Cardiac septum (tissue), 1 donor: ENCODE measurements around the gene PKP4. TPM values are rescaled to one million over a fixed set of nuclear protein-coding genes. Genes with fewer than 3 reads are reported as not detected.

Experiments
- DNase-seq: peaks from one replicate; pipeline ENCODE4 v3.0.0-alpha.2; 2020; ENCODE audit warnings: low spot score
- intact Hi-C: fragments of 100-400 bp; cut with DNase I; formaldehyde crosslinking; loops from one replicate; pipeline ENCODE4 v1.14.0; 2022
- total RNA-seq: library from RNA; stranded (reverse); fragmentation: NEBNext Ultra II Directional; extraction: Animal tissue kit (Norgen Biotek cat#: 25700); gene quantifications from one replicate; pipeline ENCODE4 v1.2.1, GENCODE V29; 2021
- donor health status: DM: no; HTN: no; CAD: no.

Gene PKP4
- total RNA-seq, 1 donor from 2014 or later = 43.2 TPM

DNA sequence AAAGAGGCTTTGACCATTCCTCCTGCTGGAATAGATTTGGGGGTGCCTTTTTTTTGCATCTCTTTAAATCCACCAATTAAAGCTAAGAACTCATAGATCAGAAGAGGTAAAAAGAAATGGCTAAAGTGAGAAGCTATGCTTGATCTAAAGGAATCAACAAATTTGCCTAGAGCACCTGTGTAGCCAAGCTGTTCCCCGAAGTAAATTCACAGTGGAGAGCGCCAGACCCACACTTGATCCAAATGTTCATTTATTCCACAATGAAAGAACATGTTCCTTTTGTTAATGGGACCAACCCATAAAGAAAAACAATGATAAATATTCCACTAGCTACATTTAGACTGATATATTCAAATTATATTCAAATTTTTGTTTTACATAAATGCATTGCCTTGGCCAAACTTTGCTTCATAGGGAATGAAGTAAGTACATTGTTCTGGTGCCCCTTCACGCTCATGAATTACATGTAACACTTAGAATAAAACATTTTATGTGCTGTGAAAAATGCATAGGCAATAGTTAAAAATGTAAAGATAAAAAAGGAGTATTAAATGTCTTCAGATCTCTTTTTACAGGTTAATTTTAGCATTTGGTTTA lies 167.4 kb downstream of the PKP4 start:
- no peak for DNase-seq

DNA sequence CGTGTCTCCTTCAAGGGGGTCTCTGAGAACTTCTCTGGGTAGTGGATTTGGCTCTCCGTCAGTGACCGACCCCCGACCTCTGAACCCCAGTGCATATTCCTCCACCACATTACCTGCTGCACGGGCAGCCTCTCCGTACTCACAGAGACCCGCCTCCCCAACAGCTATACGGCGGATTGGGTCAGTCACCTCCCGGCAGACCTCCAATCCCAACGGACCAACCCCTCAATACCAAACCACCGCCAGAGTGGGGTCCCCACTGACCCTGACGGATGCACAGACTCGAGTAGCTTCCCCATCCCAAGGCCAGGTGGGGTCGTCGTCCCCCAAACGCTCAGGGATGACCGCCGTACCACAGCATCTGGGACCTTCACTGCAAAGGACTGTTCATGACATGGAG lies 168.2 kb downstream of the PKP4 start:
- intact Hi-C loops = no loop called here
- no peak for DNase-seq

More for the DNA sequence above, 167.4 kb downstream of the PKP4 start:
- intact Hi-C loops = no loop called here

DNA sequence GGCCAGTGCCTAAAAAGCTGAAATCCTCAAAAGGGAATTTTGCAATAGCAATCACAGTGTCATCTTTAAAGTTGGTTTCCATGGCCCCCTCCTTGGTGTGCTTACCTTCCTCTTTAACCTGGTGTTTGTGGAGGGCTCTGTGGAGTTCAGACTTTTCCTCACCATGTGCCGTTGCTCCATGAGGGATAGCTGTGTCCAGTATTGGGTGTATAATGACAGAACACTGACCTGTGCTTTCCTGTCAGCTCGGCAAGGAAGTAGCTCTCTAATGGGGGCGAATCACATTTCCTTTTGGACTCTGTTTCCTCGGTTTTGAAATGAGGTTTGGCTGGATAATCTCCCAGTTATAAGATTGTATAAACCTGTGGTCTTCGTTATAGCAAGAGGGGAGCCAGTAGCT lies 172.4 kb downstream of the PKP4 start:
- intact Hi-C loops = no loop called here
- no peak for DNase-seq

DNA sequence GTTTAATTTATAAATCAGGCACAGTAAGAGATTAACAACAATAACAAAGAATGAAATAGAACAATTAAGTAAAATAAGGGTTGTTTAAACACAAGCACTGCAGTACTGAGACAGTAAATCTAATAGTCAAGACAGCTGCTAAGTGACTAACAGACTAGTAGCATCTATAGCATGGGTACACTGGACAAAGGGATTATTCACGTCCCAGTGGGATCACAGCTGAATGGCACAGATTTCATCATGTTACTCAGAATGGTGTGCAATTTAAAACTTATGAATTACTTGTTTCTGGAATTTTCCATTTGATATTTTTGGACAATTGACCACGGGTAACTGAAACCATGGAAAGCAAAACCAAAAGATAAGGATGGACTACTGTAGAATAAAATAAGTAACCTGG lies 176.5 kb downstream of the PKP4 start:
- intact Hi-C loops = no loop called here
- no peak for DNase-seq

DNA sequence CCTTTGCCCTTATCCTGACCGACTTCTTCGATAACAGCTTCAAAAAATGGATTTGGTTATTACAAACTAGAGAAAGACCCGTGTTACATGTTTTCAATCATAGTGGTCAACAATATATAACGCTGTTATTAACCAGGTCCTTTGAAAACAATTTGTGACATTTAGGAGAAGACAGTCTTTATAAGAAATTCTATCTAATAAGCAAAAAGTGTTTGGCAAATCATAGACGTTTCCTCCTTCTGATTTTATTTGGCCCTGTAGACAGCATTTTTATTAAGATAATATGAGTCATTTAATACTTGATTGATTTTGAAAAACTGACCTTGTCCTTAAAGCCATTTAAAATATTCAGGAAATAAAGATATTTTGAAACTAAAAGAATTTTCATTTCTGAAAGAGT lies 177.9 kb downstream of the PKP4 start:
- DNase-seq = no peak
- intact Hi-C loops = no loop called here

DNA sequence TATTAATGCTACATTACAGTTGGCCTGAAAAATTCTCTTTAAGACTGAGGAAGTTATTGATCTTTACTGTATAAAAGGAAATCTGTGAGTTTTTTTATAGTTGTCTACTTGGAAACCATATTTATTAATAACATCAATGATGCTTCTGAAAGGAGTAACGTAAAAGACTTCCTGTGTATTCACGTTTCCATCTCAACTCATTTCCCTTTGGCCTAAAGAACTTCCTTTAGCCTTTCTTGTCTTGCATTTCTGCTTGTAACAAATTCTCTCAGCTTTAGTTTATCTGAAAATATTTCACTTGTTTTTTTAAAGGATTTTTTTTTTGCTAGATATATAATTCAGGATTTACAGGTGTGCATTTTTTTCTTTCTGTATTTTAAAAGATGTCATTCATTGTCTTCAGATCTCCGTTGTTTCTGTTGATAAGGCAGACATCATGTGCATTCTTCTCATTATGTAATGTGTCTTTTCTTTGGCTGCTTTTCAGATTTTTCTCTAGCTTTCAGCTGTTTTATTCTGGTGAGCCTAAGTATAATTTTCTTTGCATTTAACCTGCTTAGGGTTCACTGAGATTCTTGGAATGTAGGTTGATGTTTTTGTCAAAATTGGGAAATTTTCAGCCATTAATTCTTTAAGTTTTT lies 179.3 kb downstream of the PKP4 start:
- intact Hi-C loops = no loop called here
- no peak for DNase-seq

DNA sequence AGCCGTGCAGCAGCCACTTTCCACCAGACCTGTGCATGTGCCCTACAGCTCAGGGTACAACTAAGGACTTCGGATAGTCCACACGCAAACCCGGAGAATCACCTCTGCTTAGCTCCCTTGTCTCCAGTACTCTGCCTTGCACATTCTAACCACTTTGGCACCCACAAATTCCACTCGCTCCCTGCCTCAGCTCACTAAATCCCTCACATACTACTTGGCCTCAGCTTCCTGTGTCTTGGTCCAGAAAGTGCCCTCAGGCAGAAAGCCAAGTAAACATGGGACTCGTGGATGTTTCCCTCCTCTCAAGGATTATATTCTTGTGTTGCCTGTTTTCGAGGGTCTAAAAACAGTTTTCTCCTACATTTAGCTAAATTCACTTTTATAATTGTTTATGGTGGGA lies 180.6 kb downstream of the PKP4 start:
- DNase-seq = no peak
- intact Hi-C loops = no loop called here

DNA sequence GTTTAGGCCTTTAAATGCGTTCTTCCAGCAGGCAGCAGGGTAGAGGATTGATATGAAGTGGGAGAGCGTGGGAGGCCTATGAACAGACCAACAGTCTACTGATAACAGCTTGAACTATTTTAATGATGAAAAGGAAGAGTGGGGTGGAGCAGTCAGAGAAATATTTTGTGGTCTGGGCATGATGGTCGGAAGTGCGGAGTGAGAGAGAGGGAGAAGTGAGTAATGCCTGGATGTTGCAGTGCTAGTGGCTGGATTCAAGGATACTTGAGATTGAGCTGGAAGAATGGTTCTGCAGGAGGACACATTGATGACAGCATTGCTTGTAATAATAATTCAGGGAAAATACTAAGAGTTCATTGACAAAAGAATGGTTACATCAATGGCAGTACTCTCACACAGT lies 187.4 kb downstream of the PKP4 start:
- DNase-seq = no peak
- intact Hi-C loops = no loop called here

DNA sequence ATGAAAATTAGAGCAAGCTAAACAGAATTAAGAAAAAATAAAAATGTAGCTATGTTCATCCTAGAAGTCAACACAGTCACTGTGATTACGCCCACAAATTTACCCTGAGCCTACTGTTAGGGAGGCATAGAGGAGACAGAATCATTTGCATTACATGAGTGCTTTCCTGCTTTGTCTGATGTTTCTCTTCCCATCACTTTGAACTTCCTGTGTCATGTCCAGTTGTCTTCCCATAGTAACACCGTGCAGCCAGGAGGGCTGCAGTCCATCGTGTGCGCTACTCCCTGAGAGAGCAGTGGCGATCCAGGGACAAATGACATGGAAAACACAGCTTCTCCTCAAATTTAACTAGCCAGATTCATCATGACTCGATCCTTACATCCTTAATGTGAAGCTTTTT lies 188.5 kb downstream of the PKP4 start:
- DNase-seq = no peak

DNA sequence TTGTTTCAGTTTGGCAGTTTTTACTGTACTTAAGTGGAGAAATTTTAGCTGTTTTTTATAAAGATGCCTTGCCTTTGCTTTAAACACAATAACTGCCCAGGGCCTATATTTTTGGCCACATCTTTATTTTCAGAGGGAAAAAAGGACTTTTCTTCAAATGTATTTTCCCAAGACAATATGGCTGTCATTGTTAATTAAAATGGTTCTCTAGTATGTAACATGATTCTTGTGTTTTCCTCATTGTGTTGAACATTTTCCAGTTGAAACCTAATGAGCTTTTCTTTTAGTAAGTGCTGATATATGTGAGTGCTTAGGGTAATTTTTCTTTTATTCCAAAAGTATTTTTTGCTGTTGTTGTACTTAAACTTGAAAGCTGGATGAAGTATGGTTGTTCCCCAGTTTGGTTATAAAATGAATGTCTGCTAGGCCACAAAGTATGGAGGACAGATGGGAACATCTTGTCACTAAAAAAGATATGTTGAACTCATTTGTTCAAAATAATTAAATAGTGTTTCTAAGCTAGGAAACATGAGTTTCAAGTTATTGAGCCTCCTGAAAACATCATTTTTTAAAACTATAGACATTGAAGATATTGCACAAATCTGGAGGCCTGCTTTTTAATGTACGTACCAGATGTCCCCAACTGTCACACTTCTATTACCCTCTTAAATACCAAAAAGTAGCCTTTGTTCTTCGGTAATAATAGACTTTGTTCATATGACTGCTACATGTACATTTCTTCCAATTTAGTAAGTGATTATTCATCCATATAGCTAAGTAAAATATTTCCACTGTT lies 190.9 kb downstream of the PKP4 start:
- intact Hi-C loops = no loop called here
- no peak for DNase-seq

More for the DNA sequence above, 188.5 kb downstream of the PKP4 start:
- intact Hi-C loops = no loop called here

DNA sequence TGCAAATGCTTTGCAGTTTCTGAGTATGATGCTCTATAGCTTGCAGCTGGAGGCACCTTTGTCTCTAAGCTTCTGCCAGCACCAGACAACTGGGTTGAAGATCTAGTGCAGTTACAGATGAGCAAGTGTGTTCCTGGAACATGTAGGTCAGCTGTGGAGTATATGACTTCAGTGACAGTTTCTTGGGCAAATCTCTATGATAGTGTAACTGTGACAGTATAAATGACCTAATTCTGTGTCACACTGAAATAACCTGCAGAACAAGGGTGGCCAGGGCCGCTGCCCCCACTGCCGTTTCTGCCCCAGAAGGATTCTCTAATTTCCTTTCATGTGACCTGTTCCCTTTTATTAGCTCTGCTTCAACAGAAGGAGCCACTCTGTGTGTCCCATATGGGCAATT lies 193.1 kb downstream of the PKP4 start:
- intact Hi-C loops = no loop called here
- DNase-seq = no peak

DNA sequence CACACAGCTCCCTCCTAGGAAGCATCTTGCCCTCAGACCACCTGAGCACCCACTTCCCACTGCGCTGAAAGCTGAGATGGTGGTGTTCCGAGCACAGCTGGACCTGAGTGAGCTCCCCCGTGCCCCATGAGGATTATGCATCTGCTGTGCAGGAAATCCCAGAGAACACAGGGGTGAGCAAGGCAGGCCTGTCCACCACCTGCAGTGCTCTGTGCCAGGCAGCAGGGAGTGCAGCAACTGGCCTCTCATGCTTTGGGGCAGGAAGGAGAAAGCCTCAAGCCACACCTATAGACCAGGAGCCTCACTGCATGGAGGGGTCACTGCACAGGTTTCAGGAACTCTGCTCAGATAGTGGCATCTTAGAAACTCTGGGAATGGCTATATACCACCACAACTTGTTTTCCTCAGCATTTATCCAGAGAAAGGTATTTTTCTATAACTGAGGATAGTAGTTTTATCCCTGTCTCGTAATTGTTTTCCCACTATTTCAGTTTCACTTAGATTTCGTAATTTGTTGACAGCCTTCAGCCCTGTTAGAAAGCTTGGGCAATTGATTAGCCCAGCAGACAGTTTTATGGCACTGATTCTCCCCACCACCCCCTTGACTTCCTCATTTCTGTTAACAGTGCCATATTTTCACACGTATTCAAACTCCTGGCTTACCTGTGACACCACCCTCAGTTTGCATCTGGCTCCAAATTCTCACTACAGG lies 194.1 kb downstream of the PKP4 start:
- intact Hi-C loops = no loop called here

DNA sequence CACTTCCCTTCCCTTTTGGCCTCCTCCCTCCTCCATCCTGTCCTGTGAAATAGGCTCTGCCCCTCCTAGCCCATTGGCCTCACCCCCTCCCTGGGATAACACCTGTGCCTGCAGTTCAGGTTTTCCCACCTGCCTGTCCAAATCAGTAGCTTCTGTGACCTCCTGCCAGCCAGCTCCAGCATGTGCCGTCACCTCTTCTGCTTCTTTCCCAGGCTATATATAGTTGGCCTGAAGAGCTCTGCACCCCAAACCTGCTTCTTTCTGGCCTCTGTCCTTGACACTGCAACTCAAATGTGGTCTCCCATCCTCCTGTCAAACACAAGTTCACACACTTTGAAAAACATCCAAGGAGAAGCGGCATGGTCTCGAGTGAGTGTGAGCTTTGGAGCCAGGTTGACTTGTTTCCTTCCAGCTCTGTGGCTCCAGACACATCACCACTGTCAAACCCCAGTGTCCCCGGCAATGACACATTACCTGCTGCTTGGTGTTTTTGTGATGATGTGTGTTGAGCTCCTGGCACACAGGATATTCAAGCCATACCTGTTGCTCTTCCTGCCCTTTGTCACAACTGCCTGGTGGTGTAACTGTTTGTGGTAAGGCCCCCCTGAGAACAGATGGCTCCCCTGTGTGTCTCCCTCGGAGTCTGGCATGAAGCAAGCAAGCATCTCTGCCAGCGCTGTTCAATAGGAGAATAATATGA lies 194.8 kb downstream of the PKP4 start:
- intact Hi-C loops = no loop called here
- DNase-seq = no peak

More for the DNA sequence above, 194.1 kb downstream of the PKP4 start:
- DNase-seq = no peak

DNA sequence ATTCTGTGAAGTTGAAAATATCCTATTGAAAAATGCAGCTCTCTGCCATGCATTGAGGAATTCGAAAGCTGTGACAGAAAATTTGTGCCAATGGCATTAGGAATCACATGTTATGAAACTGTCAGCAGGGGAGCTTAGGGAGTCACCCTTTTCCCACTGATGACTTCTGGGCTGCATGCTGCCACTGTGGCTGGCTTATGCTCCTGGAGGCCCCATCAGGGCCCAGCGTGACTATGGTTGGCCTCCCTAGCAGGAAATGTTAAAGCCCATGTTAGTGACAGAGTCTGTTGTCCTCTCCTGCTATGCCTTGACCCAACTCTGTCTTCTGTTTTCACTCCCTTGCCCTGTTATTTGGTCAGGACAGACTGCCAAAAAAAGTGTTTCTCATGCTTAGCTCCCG lies 198.9 kb downstream of the PKP4 start:
- DNase-seq = no peak
- intact Hi-C loops = no loop called here

DNA sequence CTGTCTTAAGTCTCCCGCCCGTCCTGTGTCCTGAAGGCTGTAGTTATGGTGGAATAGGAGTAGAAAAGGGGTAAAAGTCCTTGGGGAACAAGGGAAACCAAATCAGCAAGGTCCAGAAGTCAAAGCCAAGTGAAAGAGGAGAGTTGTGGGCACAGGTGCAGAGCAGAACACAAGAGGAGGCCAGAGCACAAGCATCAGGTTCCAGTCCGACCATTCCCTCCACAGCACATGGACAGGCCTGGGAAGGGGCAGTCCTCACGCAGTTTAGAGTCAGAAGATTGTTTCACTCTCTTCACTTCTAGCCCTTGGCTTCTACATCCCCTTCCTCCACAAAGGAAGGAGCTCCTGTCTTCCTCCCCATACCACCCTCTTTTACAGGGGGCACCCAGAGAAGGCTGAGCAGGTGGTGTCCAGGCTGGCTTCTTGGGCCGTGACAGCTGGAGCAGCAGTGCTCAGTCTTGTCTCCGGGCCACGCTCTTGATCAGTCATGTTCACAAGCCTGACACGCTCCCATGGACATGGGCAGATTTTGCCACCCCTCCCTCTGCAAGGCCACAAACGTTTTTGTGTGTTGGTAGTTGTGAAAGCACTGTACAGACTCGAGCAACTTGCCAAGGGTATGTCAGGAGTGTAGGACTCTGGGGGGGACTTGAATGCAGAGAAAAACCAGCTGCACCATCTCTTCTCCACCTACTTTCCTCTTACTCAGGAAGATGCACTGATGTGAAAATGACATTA lies 199.9 kb downstream of the PKP4 start:
- no peak for DNase-seq
- intact Hi-C loops = no loop called here

DNA sequence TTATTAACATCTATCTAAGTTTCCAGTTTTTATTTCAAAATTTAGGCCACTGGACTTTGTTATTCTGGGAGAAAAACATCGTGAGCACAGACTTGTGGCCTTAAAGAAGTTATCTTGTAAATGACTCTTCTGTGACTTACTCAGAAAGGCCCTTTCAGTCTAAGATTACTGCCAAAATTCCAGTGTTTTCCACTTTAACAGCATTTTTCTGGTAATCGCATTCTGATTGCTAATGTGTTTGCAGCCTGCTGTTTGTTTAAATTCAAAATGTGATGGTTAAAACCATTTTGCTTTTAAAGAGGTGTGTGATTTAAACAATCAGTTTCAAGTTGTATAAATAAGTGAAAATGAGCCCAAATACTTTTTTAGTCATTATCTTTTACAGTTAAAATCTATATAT lies 201.6 kb downstream of the PKP4 start:
- intact Hi-C loops = no loop called here
- no peak for DNase-seq

DNA sequence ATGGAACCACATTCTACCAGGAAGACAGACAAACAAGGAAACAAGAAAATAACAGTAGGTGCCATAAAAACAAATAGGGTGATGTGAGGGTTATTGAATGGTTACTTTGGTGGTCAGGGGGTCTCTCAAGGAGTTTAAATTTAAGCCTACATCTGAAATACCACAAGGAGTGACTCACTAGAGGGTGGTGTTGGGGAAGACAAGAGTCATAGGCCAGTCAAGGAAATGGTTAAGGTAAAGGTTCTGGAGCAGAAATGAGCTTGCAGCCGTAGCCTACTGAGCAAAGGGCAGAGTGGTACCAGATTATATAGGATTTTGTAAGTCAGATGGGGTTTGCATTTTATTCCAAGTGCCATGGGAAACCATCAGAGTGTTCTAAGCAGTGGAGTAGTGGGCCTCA lies 202.7 kb downstream of the PKP4 start:
- intact Hi-C loops = no loop called here
- no peak for DNase-seq

DNA sequence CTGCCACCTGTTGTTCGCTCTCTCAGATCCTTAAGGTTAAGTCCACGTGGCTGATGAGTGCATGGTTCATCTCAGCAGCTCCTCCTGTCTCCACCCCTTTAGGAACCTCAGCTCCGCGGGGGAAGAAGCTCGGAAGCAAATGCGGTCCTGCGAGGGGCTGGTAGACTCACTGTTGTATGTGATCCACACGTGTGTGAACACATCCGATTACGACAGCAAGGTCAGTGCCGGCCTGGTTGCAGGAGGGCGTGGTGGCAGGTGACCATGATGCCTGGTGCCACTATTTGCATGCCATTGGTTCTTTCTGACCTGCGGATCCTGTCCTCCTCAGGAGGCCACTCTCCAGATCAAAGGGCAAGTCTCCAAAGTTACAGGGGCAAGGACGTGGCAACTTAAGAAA lies 204.5 kb downstream of the PKP4 start:
- DNase-seq = no peak
- intact Hi-C loops = loop anchor here (10.0 kb wide), 1 partner anchor 206 kb away; the partner anchor contains the start of genes CCDC148 and PKP4

DNA sequence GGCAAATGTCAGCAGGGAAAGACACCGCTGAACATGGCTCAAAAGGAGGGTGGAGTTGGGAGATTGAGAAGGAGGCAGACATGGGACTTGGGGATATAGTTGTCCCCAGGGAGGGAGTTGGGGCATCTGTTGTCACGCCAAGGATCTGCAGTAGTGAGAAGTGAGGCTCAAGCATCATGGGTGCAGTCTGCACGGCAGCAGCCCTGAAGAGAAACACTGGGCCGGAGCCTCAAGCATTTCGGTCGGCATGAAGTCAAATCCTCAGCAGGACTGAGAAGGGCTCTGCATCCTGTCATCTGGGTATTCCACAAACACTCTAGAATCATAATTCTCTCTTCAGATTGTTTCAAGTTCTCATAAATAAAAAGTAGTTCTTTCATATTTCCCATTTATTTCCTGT lies 205.7 kb downstream of the PKP4 start:
- no peak for DNase-seq
- intact Hi-C loops = loop anchor here (10.0 kb wide), 1 partner anchor 208 kb away; the partner anchor contains the start of genes CCDC148 and PKP4
